ENCODE measurements around the gene PXYLP1. TPM values are rescaled to one million over a fixed set of nuclear protein-coding genes. Genes with fewer than 3 reads are reported as not detected.
A peak's percentile ranks its signal among the peaks of the same experiment; 100 is the strongest.

The PXYLP1 gene
- polyA plus RNA-seq, 3 donors = 32.2 to 35.6 (median 34.3) TPM

DNA sequence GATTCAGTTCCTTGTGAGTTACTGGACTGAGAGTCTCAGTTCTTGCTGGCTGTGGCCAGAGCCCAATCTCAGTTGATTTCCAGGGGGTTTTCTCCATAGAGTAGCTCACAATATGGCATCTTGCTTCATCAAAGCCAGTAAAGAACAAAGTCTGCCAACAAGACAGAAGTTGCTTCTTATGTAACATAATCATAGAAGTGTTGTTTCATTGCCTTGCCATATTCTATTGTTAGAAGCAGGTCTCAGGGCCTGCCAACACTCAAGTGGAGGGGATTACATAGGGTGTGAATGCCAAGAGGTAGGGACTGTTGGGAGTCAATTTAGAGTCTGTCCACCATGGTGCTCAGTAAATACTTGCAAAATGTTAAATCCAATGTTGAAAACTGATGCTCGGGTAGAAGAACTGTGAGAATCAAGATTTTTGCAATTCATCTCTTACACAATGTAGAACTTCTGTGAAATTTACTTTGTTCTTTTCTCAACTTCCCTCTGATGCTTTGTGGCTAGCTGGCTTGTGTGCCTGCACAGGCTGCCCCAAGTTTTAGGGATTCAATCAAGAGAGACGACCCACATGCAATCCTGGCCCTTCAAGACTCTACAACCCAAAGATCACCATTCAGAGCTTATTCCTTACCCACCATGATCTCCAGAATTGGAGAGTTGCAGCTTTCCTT is 13.3 kb upstream of the PXYLP1 start:
- no peak for DNase-seq (ENCODE audit: extremely low read depth in 1 of 11, low read depth in 9 of 11, low spot score in 4 of 11)

DNA sequence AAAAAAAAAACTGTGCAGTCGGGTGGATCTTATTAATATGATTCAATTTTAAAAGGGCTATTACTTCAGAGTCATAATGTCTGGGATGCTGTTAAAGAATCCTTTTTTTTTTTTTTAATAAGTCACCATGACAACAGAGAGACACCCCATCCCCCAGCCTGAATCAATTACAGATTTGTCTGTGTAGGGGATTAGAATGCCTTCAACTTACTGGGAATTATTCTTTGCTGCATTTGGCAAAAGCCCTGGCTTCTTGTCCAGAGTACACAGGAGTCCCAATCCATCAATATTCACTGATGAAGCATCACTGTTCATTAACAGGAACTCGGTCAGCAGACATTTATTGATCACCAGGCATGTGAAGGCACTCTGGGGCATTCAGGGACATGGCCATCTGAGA is 12.7 kb upstream of the PXYLP1 start:
- DNase-seq (ENCODE audit: extremely low read depth in 1 of 11, low read depth in 9 of 11, low spot score in 4 of 11) = no peak

DNA sequence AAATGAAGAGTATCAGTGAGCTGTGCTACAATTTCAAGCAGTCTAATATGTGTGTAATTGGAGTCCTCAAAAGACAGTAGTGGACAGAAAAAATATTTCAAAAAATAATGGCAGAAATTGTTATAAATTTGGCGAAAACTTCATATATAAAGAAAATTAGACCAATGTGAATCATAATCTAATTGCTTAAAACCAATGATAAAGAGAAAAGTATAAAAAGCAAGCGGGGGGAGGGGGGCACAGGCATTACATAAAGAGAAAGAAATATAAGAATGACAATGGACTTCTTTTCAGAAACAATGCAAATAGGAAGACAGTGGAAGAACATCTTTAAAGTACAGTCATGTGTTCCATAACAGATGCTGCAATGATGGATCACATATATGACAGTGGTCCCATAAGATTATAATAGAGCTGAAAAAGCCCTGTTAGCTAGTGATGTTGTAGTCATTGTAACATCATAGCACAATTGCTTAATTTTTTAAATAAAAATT is 7.9 kb upstream of the PXYLP1 start:
- no peak for DNase-seq (ENCODE audit: extremely low read depth in 1 of 11, low read depth in 9 of 11, low spot score in 4 of 11)

DNA sequence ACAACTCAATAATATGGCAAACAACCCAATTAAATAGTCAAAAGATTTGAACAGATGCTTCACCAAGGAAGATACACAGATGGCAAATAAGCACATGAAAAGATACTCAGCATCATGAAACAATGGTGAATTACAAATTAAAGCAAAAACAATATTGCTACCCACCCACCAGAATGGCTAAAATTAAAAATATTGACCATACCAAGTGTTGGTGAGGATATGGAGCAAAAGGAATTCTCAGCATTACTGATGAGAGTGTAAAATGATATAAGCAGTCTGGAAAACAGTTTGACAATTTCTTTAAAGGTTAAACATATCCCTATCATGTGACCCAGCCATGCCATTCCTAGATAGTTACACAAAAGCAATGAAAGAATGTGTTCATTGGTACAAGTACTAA is 5.7 kb upstream of the PXYLP1 start:
- no peak for DNase-seq (ENCODE audit: extremely low read depth in 1 of 11, low read depth in 9 of 11, low spot score in 4 of 11)

DNA sequence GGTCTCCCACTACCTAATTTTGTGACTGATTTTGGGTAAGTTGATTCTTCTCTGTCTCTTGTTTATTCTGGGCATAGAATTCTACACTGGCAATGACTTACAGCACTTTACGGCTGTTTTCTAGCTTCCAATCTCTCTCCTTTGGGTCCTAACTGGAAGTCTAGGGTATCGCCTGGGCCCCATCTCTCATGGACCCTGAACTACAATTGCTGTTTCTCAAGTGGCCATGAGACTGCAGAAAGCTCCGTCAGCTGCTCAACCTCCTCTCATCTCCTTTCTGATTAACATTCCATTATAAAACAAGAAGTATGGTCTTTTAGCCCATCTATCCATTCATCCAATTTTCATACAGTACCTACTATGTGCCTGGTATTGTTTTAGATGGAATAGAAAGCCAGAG is 4.4 kb upstream of the PXYLP1 start:
- no peak for DNase-seq (ENCODE audit: extremely low read depth in 1 of 11, low read depth in 9 of 11, low spot score in 4 of 11)

DNA sequence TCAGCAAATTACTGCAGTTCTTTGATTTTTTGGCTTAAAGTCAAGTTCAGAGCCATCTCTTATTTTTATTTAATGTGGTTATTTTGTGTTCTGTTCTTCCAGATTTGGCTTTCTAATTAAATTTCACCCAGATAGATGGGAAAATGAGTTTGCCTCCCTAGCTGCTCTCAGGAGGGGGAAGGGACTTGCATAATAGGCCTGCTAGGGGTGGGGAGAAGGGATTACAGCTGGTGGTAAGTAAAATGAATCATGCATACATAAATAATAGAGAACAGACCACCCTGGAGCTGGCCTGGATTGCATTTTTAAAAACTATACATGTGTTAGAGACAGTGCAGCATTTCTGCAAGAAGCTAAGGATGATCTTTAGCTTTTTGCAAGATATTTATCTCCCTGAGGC is 3.9 kb upstream of the PXYLP1 start:
- DNase-seq (ENCODE audit: extremely low read depth in 1 of 11, low read depth in 9 of 11, low spot score in 4 of 11) = peak in 6 of 11 donors; percentile 44 to 74 (median 63)

DNA sequence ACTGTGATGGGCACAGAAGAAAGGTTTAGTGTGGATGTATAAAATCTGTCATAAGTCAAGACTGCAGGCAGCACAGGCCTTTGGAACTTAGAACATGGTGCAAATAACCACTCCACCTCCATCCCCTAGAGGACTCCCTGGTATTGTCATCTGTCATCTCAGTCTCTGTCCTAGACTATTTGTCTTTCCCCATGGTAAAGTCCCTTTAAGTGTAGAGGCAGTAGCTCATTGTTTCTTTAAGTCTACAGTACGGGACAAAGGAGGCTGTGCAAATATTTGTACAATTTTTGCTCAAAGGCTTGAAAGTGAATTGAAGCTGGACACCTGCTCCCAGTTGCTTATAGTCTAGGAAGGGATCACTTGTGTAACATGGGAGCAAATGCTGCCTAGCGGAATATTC is 3.2 kb upstream of the PXYLP1 start:
- no peak for DNase-seq (ENCODE audit: extremely low read depth in 1 of 11, low read depth in 9 of 11, low spot score in 4 of 11)

DNA sequence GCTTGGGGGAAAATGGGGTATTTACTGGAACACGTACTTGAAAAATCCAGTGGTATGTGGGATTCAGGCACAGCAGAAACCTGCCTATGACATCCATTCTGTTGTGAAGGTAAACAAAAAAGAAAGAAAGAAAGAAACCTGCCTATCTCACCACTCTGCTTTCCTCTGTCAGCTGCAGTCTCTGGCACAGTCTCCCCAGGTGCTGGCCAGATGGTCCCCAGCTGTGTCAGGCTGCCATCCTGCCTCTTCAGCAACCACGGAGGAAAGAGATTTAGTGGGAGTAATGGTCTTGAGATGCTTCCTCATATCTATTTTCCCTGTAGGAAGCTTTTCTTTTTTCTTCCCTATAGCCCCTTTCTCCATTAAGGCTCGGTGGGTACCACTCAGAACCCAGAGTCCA is 2.5 kb upstream of the PXYLP1 start:
- no peak for DNase-seq (ENCODE audit: extremely low read depth in 1 of 11, low read depth in 9 of 11, low spot score in 4 of 11)

DNA sequence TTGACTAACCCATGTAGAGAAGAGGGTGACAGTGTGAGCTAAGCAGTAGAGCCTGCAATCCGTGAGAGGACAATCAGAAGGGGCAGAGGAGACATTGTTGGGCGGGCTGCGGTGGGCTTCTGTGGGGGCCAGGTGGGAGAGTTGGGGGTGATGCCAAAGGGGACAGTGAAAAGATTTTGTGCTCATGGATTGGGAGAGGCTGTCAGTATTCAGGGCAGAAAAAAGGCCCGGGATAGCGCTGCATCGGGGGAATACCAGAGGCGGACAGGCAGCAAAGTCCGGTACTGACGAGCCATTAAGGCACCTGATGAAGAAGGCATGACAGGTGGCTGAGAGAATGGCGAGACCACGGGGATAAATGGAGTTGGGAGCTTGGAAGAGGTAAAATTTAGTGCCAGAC is 1.3 kb upstream of the PXYLP1 start:
- no peak for DNase-seq (ENCODE audit: extremely low read depth in 1 of 11, low read depth in 9 of 11, low spot score in 4 of 11)

DNA sequence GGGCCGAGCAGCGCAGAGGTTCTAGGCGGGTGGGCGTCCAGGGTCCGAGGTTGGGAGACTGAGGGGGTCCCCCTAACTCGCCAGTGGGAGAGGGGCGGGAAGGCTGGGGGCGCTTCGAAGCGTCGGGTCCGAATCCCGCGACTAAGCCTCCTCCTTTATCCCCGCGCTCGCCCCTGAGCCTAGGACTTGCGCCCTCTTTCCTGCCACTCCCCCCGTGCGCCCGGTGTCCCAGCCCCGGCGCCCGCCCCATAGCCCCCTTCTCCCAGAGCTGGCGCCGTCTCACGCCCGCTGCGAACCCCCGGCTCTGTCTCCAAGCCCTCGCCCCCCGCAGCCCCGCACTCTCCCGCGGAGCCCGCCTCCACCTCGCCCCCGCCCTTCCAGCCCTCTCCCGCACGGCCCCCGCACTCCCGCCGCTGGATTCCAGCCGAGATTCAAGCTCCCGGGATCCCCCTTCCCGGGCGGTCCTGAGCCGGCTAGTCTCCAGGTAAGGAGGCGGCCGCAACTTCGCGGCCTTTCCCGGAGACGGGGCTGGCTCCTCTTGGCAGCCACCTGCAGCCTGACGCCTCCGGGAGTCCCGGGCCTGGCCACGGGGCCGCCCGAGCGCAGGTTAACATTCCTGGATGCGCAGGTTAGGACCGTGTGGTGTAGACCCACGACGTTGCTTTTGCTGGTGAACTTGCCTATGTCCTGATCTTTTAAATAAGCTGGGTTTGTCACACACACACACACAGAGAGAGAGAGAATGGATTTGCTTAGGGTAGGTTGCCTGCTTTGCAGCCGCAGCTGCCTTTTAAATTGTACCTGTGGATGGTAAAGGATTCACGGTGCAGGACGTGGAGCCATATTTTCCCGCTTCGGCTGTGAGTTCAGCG is 563 bp downstream of the PXYLP1 start:
- peak in 2 of 11 donors; percentile 23 to 30 for DNase-seq (ENCODE audit: extremely low read depth in 1 of 11, low read depth in 9 of 11, low spot score in 4 of 11)

DNA sequence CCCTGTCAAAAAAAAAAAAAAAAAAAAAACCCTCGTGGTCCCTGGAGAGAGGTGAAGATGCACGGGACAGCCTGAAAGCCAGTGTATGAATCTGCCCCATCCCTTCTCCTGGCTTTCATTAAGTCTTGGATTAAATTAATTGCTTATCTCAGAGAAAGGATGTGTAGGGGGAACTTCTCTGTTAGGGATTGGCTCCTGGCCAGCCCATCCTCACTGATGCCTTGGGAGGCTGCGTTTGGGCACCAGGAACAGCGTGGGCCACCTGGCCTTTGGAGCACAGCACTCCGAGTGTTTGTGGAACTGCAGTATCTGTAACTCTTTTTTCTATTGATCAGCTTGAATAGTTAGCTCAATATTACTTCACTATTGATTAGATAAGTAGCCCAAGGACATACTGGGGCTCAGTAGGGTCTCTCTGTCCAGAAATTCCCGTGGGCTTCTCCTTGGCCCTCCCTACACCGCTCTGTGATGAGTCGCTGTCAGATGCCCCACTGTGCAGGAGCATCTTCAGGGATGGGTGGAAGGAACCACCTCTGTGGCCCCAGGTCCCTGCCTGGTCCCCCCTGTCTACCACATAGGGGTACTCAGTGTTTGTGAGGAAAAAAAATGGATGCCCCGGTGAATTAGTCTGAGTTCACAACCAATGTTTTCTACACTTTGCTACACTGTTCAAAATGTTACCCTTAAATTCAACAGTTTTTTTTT is 2.0 kb downstream of the PXYLP1 start:
- DNase-seq (ENCODE audit: extremely low read depth in 1 of 11, low read depth in 9 of 11, low spot score in 4 of 11) = no peak

DNA sequence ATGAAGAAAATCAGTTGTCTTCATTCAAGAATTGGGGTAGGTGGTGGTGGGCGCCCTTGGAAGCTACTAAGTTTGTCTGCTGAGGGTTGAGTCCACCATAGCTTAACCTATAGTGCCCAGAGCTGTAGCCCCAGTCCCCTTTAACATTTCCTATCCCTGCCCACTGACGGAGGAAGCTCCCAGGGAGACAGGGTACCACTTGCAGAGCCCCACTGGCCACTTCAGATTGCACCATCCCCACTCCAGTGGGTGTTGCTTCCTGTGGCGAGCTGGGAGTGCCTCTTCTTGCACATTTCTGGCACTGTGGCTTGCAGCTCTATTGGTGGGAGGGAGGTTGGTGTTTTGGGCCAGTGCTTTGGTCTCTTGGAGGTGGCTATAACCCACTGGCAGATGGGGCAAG is 2.7 kb downstream of the PXYLP1 start:
- no peak for DNase-seq (ENCODE audit: extremely low read depth in 1 of 11, low read depth in 9 of 11, low spot score in 4 of 11)

DNA sequence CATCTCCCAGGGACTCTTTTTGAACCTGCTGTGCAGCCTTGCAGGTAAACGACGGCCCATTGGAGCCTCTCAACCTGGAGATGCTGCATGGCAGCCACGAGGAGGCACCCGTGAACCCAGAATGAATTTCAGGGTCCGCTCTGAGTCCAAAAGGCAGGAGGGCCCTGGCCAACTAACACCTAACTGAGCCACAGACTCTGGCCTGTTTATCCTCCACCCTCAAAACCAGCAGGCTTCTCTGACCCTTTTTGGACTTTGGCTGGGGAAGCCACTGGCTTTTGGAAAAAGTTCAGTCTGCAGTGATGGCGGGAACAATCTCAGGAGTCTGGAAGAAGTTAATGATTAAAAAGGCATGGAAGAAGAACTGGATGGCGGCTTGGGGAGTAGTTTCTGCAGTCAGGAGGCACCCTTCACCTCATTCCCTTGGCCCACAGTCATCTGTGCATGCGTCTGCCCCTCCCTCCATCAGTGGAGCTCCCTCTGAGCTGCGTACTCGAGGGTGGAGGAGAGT is 4.1 kb downstream of the PXYLP1 start:
- peak in 1 of 11 donors; percentile 15 for DNase-seq (ENCODE audit: extremely low read depth in 1 of 11, low read depth in 9 of 11, low spot score in 4 of 11)

DNA sequence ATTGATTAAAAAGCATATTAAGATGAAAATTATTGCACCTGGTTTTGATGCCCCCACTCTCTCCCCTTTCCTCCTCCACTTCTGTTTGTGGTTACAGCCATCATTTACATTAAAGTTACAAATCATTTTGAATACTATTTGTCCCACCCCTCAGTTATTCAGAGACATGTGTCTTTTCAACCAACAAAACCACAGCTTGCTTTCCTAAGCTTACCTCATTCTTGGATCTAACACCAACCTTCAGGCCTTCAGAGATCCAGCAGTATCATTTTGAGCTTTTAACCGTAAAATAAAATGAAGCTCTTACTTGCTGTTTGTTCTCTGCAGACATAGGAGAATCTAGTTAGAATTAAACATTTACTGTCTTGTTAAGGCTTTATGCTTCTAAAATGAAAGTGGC is 4.7 kb downstream of the PXYLP1 start:
- DNase-seq (ENCODE audit: extremely low read depth in 1 of 11, low read depth in 9 of 11, low spot score in 4 of 11) = no peak

DNA sequence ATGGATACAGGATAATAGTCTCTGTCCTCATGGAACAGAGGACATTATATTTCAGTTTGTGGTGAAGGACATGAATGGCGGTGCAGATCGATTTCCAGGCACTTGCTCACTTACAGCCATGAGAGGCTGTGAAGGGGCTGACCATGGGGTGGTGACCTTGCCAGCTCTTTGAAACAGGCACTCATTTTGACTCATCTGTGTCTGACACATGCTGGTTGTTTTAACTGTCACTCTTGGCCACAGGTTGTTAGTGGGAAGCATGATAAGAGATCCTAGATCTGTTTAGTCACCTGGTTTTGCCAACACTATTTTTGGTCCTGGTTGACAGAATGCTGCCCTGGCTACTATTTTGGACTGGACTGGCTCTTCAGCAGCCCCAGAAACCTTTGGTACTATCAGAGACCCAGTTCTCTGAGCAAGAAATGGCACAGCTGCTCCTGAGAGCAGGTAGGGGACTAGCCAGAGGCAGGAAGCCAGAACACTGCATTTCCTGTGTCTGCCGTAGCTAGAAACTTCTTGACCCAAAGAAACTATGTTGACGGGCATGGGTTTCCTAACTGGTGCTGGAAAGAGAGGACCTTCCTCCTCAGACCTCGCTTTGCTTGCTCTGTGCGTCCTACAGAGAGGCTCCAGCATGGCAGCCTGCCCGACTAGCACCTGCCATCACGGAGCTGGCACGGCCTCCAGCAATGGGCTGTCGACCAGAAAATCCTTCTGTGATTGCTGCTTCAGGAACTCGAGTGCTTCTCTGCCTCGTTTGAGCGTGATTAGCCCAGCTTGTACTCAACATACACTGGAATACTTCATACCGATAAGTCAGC is 6.3 kb downstream of the PXYLP1 start:
- DNase-seq (ENCODE audit: extremely low read depth in 1 of 11, low read depth in 9 of 11, low spot score in 4 of 11) = no peak

DNA sequence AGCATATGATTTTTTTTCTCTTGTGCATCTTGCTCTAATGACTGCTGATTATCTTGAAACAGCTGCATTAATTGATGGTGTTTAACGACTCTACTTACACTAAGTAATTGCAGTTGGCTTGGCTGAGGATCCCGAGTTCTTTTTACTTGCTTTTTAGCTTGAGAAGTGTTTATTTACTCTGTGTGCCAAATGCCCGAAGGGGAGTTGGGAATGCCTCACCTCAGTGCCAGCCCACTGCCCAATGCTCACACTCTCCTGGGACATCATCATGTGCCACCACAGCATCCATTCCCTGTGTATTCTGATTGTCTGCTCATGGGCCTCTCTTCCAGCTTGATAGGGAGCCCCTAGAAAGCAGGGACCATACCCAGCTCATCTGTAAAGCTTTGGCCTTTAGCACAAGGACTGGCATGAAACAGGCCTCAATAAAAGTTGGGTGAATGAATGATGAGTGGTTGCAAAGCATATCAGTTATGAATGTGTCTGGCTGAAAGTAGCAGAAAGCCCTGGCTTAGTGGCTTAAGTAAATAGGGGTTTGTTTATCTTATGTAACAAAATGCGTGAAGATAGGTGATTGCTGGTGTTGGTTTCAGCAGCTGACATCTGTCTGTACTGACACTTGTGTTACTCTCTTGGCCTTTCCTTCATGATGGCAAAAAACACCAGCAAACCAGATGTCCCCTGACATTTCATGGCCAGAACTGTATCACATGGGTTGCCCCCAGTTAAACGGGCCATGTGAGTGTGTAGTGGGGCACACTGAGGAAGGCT is 8.1 kb downstream of the PXYLP1 start:
- DNase-seq (ENCODE audit: extremely low read depth in 1 of 11, low read depth in 9 of 11, low spot score in 4 of 11) = peak in 1 of 11 donors; percentile 13

DNA sequence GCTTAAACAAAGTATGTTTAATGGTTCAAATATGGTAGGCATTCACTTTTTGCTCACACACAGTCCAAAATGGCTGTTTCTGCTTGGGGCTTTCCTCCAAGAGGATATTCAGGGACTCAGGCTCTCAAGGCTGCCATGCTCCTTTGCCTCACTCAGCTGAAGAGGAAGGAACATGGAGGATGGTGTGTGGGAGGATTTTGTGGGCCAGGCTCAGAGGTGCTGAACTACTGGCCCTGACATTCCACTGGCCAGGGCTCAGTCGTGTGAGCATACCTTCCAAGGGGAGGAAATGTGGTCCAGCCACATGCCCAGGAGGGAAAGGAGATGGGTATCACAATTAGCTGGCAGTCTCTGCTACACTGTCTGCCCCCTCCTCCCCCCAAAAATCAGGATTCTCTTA is 8.7 kb downstream of the PXYLP1 start:
- no peak for DNase-seq (ENCODE audit: extremely low read depth in 1 of 11, low read depth in 9 of 11, low spot score in 4 of 11)
